Heart right ventricle (tissue), 16 donors: ENCODE data around the gene GAK. TPM values are rescaled to one million over a fixed set of nuclear protein-coding genes. Genes with fewer than 3 reads are reported as not detected.

ENCODE experiments used
- ATAC-seq, 8 donors: fragments of 200-7000 bp; cut with Tn5 transposase; one replicate each; pipeline ENCODE4 v1.9.1; 2020; ENCODE audit warnings: mild to moderate bottlenecking in 8 of 8, moderate library complexity in 8 of 8, moderate number of reproducible peaks in 1 of 8
- DNase-seq, 2 donors: peaks; one replicate each; pipeline ENCODE4 v3.0.0-alpha.2; 2020
- H3K27ac ChIP-seq, 10 donors: fragments of 200-600 bp; sonication (generic) in 2 of 10; one replicate each; pipeline versions ENCODE4 v1.5.0 to v1.8.0; 2020 to 2022; ENCODE audit warnings: mild to moderate bottlenecking in 3 of 10
- H3K27me3 ChIP-seq, 7 donors: fragments of 200-600 bp; one replicate each; pipeline ENCODE4 v1.8.0; 2021 to 2022; ENCODE audit warnings: mild to moderate bottlenecking in 2 of 7
- H3K36me3 ChIP-seq, 9 donors: fragments of 200-600 bp; sonication (generic) in 1 of 9; one replicate each; pipeline versions ENCODE4 v1.5.0 to v1.8.0; 2020 to 2022; ENCODE audit warnings: mild to moderate bottlenecking in 2 of 9
- H3K4me1 ChIP-seq, 9 donors: fragments of 200-600 bp; sonication (generic) in 1 of 9; one replicate each; pipeline versions ENCODE4 v1.5.0 to v1.8.0; 2020 to 2022; ENCODE audit warnings: mild to moderate bottlenecking in 4 of 9
- H3K4me3 ChIP-seq, 10 donors: fragments of 200-600 bp; sonication (generic) in 2 of 10; one replicate each; pipeline versions ENCODE4 v1.5.0 to v1.8.0; 2020 to 2022; ENCODE audit warnings: mild to moderate bottlenecking in 7 of 10, moderate library complexity in 2 of 10
- H3K9me3 ChIP-seq, 11 donors: fragments of 200-600 bp in 10 of 11; sonication (generic) in 2 of 11; one replicate each; pipeline versions ENCODE4 v1.5.0 to v1.8.0; 2013 to 2022; ENCODE audit warnings: mild to moderate bottlenecking in 2 of 11, control low read depth in 1 of 11, moderate library complexity in 1 of 11
- WGBS, 2 donors: extraction: QIAGEN DNeasy Blood & Tissue Kit; methylation state at CpG; one replicate each; pipeline ENCODE4 v1.1.7; 2013; ENCODE audit warnings: inconsistent platforms in 1 of 2; 5-methylcytosine and 5-hydroxymethylcytosine counted together
- intact Hi-C, 10 donors: fragments of 100-400 bp; cut with DNase I; formaldehyde crosslinking; loops; one replicate each; pipeline versions ENCODE4 v1.11.1 to v1.14.2; 2022
- polyA plus RNA-seq, 2 donors: library from polyadenylated mRNA; stranded (reverse); fragments of 200-250 nt; gene quantifications; one replicate each; pipeline ENCODE4 v1.2.3, GENCODE V29; 2013
- total RNA-seq, 10 donors: library from RNA; stranded (reverse); fragmentation: NEBNext Ultra II Directional in 3 of 10; extraction: Animal tissue kit (Norgen Biotek cat#: 25700) in 3 of 10; gene quantifications; one replicate each; pipeline versions ENCODE4 v1.2.1 to v1.2.4, GENCODE V29; 2021 to 2023
- TF ChIP-seq, protein P1 (sequence below), 9 donors: fragments of 200-600 bp; sonication (generic) in 2 of 9; IDR thresholded peaks; one replicate each; pipeline versions ENCODE4 v1.5.0 to v1.8.0; 2021 to 2022; ENCODE audit warnings: antibody characterized with exemption in 9 of 9, mild to moderate bottlenecking in 5 of 9, moderate library complexity in 1 of 9
- donor health status: Arrhythmogenic right ventricular cardiomyopathy.
- donor health status: ischemic (EF 13 %, LVEDD 7.1; RV severe dilation, severe dysfunction).
- donor health status: healthy with polysubstance abuse.
- donor health status: DM: no; HTN: yes; CAD: no.
- donor health status: DM: no; HTN: no; CAD: no.
- donor health status: ischemic (EF 25% LVEDD 6.9; RV normal size, moderate dysfunction).
- donor health status: ischemic (EF 25% LVEDD 5.7; RV mildly dilated, moderate dysfunction).
- donor health status: healthy.
- donor health status: DM: yes; HTN: yes; CAD: no.
- donor health status: Ischemic cardiomyopathy.
- donor health status: ischemic (EF 35%, LVEDD 5.7; RV mildly dilated, moderate dysfunction).
- donor health status: nonischemic (EF 11% LVEDD 7.7; RV severe dilation, severe dysfunction).
- donor health status: DM: yes; HTN: yes; CAD: no.
- donor health status: PGD.
- donor health status: ischemic (EF 29% LVEDD 5.4; RV normal size, mild dysfunction).
- donor health status: nonischemic (EF 23%, LVEDD 6.1; RV moderate dilation, normal function).

Gene GAK
- total and polyA plus RNA-seq, 12 donors, result 21.0 to 105 (median 29.2) TPM

DNA sequence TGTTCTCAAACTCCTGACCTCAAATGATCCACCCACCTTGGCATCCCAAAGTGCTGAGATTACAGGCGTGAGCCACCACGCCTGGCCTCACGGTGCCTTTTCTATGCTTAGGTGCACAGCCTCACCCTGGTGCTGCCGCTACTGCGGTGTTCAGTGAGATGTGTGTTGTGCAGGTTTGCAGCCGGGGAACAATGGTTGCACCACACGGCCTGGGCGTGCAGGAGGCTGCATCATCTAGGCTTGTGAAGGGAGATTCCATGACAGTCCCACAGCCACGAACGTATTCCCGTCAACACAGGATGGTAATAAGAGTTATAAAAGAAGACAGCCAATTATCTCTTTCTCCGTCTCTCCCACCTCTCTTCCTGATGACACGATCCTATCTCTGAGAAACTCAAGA is 128.2 kb downstream of the GAK start:
- no peak for DNase-seq
- 88 to 92% methylated on average over 13 of the region's 13 CpGs for WGBS, 2 donors
- TF ChIP-seq, protein P1, sequence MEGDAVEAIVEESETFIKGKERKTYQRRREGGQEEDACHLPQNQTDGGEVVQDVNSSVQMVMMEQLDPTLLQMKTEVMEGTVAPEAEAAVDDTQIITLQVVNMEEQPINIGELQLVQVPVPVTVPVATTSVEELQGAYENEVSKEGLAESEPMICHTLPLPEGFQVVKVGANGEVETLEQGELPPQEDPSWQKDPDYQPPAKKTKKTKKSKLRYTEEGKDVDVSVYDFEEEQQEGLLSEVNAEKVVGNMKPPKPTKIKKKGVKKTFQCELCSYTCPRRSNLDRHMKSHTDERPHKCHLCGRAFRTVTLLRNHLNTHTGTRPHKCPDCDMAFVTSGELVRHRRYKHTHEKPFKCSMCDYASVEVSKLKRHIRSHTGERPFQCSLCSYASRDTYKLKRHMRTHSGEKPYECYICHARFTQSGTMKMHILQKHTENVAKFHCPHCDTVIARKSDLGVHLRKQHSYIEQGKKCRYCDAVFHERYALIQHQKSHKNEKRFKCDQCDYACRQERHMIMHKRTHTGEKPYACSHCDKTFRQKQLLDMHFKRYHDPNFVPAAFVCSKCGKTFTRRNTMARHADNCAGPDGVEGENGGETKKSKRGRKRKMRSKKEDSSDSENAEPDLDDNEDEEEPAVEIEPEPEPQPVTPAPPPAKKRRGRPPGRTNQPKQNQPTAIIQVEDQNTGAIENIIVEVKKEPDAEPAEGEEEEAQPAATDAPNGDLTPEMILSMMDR (IDR thresholded peaks at IDR 0.05), result no peak
- H3K9me3 ChIP-seq, result peaks cover 0 to 7% (median 0%) of the 10 kb centered on the region in 11 donors
- H3K36me3 ChIP-seq, result no peaks in the 10 kb centered on the region
- no peak for ATAC-seq
- intact Hi-C loops, result no loop called here
- H3K27ac ChIP-seq, result no peak overlapping the region
- H3K4me1 ChIP-seq, result no peaks in the 10 kb centered on the region
- H3K4me3 ChIP-seq, result no peak overlapping the region
- H3K27me3 ChIP-seq, result peaks cover 0 to 24% (median 9%) of the 10 kb centered on the region in 7 donors

GRCh38 chr4:801436-802124 is 130.5 kb downstream of the GAK start:
- Histone ChIP-seq H3K36me3 (no peaks in the 10 kb centered on the region), H3K4me3 (no peak overlapping the region), H3K9me3 (peaks cover 0 to 7% (median 0%) of the 10 kb centered on the region in 11 donors), H3K27ac (no peak overlapping the region), H3K4me1 (no peaks in the 10 kb centered on the region), H3K27me3 (peaks cover 0 to 35% (median 16%) of the 10 kb centered on the region in 7 donors)
- TF ChIP-seq, protein P1 (IDR thresholded peaks at IDR 0.05), result no peak
- intact Hi-C loops, result no loop called here
- no peak for DNase-seq
- WGBS, 2 donors, result 88 to 89% methylated on average over 13 of the region's 13 CpGs
- ATAC-seq, result no peak

Other genes with a start within 250 kb of the GAK start
- gene SLC49A3, start 243.2 kb downstream of the GAK start, total RNA-seq, result 10 to 100 TPM in 9 of 10 donors, 1 to 10 TPM in 1; 9.8 to 16.9 (median 12.3) TPM
- gene SLC49A3, start 243.2 kb downstream of the GAK start, polyA plus RNA-seq, result 10 to 100 TPM in 1 of 2 donors, 1 to 10 TPM in 1; 8.8 to 28.5 TPM
- 10 to 100 TPM; 17.5 to 26.1 (median 20.9) TPM for gene PCGF3, start 226.5 kb downstream of the GAK start, total RNA-seq
- gene PCGF3, start 226.5 kb downstream of the GAK start, polyA plus RNA-seq, result 10 to 100 TPM; 21.7 to 50.8 TPM
- gene CPLX1, start 106.2 kb downstream of the GAK start, total RNA-seq, result 1 to 10 TPM; 1.5 to 4.8 (median 2.2) TPM
- 10 to 100 TPM in 1 of 2 donors, 1 to 10 TPM in 1; 2.1 to 10.8 TPM for gene CPLX1, start 106.2 kb downstream of the GAK start, polyA plus RNA-seq
- 10 to 100 TPM; 15.6 to 27.9 (median 19.0) TPM for gene TMEM175, start 144 bp upstream of the GAK start, total RNA-seq
- gene TMEM175, start 144 bp upstream of the GAK start, polyA plus RNA-seq, result 10 to 100 TPM; 16.3 to 49.6 TPM
- gene DGKQ, start 41.3 kb upstream of the GAK start, total RNA-seq, result 1 to 10 TPM; 2.8 to 5.2 (median 3.8) TPM
- gene DGKQ, start 41.3 kb upstream of the GAK start, polyA plus RNA-seq, result 1 to 10 TPM; 3.6 to 4.9 TPM
- gene IDUA, start 54.7 kb upstream of the GAK start, total RNA-seq, result 10 to 100 TPM in 1 of 10 donors, 1 to 10 TPM in 9; 6.0 to 10.4 (median 8.7) TPM
- 10 to 100 TPM in 1 of 2 donors, 1 to 10 TPM in 1; 4.6 to 13.3 TPM for gene IDUA, start 54.7 kb upstream of the GAK start, polyA plus RNA-seq
- gene SLC26A1, start 61.1 kb upstream of the GAK start, total RNA-seq, result under 1 TPM in 2 of 10 donors, not detected in 8; 0.28 to 0.38 TPM
- gene SLC26A1, start 61.1 kb upstream of the GAK start, polyA plus RNA-seq, result under 1 TPM; 0.06 to 0.66 TPM
- gene FGFRL1, start 79.3 kb upstream of the GAK start, total RNA-seq, result 10 to 100 TPM; 22.0 to 36.6 (median 28.1) TPM
- gene FGFRL1, start 79.3 kb upstream of the GAK start, polyA plus RNA-seq, result 10 to 100 TPM; 17.1 to 24.3 TPM
- gene RNF212, start 181.2 kb upstream of the GAK start, total RNA-seq, result 1 to 10 TPM in 1 of 10 donors, under 1 TPM in 5, not detected in 4; 0.21 to 2.1 (median 0.31) TPM
- under 1 TPM; 0.29 to 0.87 TPM for gene RNF212, start 181.2 kb upstream of the GAK start, polyA plus RNA-seq
- 10 to 100 TPM in 7 of 10 donors, 1 to 10 TPM in 3; 5.3 to 25.5 (median 11.6) TPM for gene SPON2, start 240.3 kb upstream of the GAK start, total RNA-seq
- 10 to 100 TPM; 14.5 to 40.5 TPM for gene SPON2, start 240.3 kb upstream of the GAK start, polyA plus RNA-seq